GM18870 (cell line): ENCODE measurements around the gene TM7SF3.

Source experiments
- ATAC-seq: cut with Tn5 transposase; IDR thresholded peaks from one replicate; pipeline ENCODE4 v1.9.1; 2021; ENCODE audit warnings: moderate library complexity; ENCODE audit not compliant: unreplicated experiment

Gene TM7SF3

DNA sequence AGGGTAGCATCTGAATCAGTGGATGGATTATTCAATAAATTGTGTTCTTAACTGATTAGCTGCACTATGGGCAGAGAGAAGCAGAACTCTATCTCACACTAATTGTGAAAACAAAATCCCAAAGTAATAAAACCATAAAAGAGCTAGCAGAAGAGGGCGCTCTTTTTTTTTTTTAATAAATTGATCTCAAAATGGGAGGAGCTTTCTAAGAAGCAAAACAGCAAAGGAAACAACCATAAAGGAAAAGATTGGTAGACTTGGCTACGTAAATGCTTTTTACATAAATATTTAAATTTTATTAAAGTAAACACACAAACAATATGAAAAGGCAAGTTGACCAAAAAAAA lies 1.5 kb upstream of the TM7SF3 start:
- ATAC-seq = no peak

DNA sequence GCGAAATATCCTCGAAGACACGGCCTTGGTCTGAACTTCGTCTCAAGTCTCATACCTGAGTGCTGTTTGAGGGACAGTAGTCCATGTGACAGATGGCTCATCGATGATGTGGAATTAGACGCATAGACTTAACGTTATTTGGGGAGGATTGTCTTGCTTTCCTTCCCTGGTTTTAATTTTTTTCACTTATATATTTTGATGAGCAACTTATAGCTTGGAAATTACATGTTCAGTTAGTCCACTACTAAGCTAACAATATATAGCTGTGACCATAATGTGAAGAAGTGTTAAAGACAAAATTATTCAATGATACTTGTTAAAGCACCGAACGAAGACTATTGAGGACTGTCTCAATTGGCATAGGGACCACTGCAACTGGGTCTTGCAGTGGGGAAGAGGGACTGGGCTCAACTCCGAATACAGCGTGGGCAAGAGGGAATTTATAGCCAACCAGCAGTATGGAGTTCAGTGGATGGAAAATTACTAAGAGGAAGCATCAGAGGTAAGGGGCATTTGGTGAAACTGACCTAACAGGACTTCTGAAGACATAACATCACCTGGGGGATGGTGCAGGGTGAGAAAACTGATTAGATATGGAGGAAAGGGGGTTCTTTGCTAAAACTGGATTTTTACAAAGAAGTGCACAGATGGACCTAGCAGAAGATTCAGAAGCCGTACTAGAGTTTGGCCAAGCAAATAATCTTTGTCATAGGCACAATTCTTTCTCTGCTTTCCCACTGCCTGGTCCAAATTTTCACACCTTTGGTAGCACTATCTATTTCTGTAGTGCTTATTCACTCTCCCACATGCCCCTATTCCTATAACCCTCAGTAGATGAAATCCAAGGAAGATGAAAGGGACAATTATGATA lies 910 bp upstream of the TM7SF3 start:
- ATAC-seq = no peak

DNA sequence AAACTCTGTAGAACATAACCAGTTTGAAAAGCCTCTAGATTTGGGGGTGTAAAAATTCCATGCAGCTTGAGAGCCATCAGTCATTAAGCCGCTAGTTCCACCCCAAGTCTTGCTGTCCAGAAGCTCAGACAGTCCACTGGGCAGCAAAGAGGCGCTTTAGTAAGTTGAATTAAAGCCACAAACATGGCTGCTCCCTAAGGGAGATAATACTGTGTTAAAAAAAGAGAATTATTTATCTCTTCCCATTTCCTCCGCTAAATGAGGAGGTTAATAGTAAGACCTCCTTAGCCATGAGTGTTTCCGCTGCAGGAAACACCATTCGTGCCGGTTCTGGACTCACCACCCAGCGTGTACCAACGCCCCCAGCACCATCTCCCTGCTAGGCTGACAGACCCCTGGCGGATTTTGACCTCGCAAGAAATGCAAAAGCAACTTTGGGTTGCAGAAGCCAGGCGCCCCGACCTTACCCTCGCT lies 536 bp downstream of the TM7SF3 start:
- ATAC-seq = peak; percentile 21

DNA sequence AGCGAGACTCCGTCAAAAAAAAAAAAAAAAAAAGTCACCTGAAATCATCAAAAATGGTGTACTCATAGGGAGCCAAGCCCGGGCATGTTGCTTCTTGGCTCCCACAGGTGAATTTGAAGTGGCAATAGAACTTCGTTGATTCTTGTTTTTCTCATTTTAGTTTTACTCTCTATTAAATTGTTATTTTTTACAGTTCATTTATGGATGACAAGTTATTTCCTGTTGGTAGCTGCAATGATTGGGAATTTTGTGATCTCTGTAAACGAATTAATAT lies 1.3 kb downstream of the TM7SF3 start:
- no peak for ATAC-seq

DNA sequence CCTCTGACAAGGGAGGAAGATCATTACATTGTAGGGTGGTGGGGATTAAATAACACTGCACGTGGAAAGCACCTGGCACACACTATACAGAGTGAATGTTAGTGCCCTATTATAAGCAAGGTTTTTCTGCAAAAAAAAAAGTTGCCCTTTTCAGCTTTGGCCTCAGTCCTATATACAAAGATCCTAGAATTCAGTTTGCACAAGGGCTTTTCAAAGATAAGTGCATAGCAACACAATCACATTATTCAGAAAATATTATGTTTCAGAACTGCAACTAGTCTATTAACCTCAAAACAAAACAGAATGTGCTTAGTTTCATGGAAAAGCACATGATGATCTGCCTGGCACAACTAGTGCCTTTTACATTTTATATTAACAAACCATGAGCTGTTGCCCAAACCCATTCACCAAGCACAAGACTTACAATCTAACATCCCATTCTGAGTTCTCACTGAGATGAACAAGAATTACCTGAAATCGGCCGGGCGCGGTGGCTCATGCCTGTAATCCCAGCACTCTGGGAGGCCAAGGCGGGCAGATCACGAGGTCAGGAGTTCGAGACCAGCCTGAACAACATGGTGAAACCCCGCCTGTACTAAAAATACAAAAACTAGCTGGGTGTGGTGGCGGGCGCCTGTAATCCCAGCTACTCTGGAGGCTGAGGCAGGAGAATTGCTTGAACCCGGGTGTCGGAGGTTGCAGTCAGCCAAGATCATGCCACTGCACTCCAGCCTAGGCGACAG lies 1.8 kb downstream of the TM7SF3 start:
- ATAC-seq = no peak

DNA sequence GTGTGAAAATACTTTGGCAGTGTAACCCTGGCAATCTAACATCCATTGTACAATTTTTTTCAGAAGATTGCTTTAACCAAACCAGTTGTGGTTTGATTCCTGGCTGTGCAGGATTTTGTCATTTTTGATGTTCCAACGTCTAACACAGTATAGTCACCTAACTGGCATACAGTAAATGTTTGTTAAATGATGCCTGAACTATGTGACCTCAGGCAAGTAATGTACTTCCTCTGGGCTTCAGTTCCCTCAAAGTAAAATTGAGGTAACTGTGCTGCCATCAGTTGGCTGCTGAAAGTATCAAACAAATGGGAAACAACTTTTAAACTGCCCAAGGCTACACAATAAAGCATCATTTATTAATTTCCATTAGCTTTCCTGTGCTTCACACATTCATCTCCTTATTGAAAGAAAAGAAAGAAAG lies 4.3 kb downstream of the TM7SF3 start:
- ATAC-seq = no peak

DNA sequence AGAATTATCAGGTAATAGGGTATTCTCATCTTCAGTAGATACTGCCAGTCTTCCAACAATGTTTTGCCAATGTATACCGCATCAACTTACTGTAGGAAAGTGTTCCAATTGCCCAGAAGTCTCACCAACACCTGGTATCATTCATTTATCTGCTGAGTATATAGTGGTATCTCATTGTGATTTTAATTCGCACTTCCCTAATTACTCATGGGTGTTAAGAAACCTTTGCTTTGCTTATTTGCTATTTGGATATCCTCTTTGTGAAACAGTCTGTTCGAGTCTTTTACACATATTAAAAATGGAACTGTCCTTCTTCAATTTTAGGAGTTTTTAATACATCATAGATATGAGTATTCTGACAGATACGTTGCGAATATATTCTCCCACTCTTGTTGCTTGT lies 6.1 kb downstream of the TM7SF3 start:
- ATAC-seq = no peak

DNA sequence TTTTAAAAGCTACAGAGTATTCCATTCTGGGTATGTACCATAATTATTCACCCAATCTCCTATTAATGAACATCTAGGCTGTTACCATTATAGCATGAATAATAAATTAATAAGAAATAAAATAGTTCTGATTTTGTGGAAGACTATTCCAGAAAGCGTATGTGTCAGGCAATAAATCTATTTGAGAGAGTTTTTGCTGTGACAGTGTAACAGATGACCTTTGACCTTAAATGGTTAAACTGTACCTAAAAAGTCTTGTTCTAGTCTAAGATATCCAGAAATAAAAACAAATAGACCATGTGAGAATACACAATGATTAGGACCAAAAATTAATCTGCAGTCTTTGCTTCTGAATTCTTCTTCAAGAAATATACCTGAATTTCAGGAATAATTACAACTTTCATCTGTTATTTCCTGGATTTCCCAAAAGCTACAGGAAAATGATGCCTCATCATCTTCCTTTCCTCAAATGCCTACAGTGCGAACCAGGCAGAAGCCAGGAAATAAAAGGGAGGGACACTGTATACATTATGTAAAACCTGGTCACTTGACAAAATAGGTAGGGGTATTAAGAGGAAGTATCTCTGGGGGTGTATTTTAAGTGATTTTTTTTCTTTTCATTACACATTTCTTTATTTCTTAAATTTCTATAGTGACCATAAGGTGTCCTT lies 7.3 kb downstream of the TM7SF3 start:
- no peak for ATAC-seq

DNA sequence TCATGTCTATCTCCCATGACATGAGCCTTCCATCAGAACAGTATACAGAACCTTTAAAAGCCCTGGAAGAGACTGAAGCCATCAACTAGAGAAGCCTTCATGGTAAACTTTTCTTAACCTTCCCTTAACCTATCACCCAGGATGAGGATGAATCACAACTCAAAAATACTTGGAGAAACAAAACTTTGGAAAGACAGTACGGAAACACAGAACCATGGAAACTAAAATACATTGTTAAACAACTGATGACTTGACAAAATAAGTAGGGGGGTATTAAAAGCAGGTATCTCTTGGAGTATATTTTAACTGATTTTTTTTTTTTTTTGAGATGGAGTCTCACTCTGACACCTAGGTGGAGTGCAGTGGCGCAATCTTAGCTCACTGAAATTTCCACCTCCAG lies 8.7 kb downstream of the TM7SF3 start:
- ATAC-seq = no peak

DNA sequence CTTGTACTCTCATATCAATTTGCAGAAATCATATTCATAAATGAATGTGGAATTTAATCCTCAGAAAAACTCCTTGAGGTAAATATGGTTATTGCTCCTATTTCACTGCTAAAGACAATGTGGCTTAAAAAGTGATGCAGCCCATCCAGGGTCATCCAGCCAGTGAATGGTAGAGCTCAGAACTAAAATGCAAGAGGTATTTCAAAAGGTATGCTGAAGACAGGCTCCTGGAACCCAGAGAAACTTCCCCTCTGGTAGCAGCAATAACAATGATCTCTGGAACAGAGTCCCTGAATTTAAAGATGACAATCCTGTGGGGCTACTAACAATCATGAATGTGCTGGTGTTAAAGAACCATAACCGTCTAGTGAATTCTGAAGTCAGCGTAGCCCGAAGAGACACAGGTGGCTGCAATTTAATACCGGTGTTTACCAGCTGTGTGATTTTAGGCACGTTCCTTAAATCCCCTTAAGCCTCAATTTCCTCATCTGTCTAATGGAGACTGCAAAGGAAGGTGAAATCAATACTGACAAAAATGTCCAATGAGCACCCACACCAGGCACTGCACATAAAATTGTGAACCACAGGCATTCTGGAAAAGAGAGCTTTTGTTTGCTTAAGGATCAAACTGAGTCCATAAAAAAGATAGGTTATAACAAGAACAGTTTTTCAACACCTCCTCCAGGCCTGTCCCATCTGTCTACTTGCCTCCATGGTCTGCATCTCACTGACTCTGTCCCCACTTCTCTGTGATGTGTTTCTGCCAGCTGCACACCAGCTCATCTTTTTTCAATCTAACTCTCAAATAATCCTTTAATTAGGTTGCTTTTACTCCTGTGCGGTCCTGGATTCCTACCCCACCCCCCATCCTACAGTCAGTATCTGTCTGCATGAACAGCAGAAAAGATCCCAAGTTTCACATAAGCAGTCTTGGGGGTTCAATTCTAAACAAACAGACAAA lies 10.5 kb downstream of the TM7SF3 start:
- no peak for ATAC-seq

DNA sequence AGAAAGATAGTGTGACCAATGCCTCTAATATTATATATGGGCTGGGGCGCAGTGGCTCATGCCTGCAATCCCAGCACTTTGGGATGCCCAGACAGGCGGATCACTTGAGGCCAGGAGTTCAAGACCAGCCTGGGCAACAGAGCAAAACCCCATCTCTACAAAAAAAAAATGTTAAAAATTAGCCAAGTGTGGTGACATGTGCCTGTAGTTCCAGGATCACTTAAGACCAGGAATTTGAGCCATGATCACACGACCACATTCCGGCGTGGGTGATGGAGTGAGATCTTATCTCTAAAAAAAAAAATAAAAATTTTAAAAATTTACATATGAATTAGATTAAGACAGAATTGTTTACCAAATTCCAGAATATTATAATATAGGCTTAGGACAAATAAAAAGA lies 12.0 kb downstream of the TM7SF3 start:
- no peak for ATAC-seq

DNA sequence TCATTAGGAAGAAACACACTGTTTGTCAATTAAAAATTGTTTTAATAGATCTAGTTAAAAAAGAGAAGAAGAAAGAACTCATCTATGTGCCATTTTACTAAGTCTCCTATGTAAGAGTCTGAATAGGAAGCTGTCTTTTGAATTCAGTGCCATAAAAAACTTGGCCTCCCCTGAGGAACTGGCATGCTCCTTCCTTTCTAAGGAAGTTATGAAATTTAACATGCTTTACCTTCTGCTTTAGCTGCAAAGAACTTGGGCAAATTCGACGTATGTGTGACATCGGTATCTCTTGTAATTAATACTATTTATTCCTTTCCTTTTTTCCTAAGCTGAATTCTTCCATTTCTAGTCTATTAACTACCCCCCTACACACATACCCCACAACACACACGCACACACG lies 12.5 kb downstream of the TM7SF3 start:
- no peak for ATAC-seq

DNA sequence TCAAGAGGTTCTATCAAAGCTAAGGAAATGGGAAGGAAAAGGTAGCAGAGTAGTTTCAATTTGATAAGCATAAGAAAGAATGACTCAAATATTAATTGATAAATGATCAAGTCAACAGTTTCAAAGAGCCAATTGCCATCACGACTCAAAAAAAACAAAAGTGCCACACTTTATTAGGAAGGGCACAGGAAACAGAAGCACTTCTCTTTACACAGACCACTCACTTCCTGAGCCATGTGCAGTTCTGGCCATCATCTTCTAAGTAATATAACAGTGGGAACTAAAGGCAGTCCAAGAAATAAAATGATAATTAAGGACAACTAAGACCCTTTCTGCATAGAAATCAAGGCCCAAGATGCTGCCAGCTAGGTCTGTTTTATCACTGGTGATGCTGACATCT lies 13.2 kb downstream of the TM7SF3 start:
- ATAC-seq = no peak

DNA sequence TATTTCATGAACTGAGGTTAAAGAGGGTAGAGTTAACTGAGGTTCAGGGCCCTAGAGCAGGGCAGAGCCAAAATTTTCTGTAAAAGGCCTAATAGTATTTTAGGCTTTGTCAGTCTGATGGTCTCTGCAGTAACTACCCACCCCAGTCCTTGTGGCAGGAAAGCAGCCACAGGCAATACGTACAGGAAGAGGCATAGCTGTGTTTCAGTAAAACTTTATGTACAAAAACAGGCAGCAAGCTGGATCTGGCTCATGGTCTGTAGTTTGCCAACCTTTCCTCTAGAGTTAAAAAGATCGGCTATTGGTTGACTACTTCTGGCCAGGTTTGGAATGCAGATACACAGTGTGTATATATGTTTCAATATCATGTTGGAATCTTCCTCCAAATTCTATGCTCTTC lies 17.2 kb downstream of the TM7SF3 start:
- no peak for ATAC-seq

DNA sequence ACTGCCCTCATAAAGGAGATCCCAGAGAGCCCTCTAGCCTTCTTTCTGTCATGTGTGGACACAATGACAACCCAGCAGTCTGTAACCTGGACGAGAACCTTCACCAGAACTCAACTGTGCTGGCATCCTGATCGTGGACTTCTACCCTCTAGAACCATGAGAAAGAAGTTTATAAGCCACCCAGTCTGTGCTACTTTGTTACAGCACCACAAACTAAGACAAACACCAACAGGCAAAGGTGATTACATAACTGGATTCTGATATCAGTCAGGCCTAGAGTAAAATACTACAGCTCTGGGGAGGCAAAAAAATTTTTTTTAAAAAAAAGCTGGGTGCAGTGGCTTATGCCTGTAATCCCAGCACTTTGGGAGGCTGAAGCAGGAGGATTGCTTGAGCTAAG lies 18.5 kb downstream of the TM7SF3 start:
- ATAC-seq = no peak

DNA sequence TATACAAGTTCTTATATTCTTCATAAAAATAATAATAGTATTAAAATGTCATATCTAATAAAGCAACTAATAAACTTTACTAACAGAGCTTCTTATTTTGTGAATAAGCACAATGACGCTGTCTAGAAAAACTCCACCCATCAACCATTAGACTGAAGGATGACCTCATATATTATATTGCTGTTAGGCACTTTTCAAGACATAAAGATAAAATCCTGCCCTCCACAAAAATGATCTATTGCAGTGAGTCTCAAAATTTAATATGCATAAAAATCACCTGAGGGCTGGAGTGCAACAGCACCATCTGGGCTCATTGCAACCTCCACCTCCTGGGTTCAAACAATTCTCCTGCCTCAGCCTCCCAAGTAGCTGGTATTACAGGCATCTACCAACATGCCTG lies 20.1 kb downstream of the TM7SF3 start:
- ATAC-seq = no peak

DNA sequence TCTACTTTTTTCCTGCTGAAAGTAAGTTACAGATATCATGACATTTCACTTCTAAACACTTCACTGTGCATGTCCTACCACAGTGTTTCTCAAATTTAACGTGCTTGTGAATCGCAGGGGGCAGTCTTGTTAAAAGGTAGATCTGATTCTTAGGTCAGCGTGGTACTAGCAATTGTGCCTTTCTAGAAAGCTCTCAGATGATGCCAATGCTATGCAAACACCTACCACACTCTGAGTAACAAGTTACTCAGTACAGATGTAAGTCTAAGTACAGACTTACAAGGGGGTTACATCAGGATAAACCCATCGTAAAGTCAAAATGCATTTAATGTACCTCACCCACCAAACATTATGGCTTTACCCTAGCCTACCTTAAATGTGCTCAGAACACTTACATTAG lies 22.4 kb downstream of the TM7SF3 start:
- no peak for ATAC-seq

DNA sequence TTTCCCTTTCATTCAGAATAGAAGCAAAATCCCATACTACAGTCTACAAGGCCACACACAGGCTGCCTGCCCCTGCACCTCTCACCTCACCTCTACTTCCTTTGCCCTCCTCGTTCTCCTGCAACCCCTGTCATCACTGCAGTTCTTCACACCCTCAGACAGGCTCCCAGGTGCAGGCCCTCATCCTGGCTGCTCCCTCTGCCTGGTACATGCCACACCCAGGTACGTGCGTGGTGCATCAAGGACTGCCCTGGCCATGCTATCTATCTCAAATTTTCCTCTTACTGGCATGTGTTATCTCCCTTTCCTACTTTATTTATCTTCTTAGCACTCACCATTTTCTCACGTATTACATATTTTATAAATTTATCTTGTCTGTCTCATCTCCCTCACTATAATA lies 24.3 kb downstream of the TM7SF3 start:
- no peak for ATAC-seq

DNA sequence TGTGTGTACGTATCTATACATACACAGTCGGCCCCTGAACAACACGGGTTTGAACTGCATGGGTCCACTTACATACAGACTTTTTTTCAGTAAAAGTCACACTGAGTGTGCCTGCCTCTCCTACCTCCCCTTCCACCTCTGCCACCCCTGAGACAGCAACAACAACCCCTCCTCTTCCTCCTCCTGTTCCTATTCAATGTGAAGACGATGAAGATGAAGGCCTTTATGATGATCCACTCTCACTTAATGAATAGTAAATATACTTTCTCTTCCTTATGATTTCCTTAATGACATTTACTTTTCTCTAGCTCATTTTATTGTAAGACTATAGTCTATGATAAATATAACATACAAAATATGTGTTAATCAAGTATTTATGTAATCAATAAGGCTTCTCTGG lies 25.5 kb downstream of the TM7SF3 start:
- ATAC-seq = no peak

DNA sequence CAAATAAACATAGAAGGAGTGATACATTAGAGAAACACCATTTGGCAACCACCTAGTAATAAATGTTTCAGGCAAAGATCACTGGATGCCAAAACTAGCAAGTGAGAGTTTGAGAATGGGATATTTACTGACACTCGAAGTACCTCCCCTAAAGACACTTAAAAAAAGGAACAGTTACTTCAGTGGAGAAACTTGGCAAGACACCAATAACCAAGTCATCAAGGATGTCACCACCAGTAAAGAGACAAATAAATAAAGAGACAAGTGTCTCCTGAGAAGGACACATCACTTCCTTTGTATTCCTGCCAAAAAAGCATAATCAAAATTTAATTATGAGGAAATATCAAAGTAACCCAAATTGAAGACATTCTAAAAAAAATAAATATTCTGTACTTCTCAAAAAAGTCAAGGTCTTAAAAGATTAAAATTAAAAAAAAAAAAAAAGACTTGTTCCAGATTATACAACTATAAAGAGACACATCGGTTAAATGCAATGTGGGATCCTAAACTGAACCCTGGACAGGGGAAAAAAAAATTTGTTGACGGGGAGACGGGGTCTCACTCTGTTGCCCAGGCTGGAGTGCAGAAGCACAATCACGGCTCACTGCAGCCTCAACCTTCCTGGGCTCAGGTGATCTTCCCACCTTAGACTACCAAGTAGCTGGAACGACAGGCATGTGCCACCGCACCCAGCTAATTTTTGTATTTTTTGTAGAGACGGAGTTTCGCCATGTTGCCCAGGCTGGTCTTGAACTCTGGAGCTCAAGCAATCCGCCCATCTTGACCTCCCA lies 26.4 kb downstream of the TM7SF3 start:
- ATAC-seq = no peak
